K562 (cell line): ENCODE results near the gene CFAP20. TPM values are rescaled to one million over a fixed set of nuclear protein-coding genes. Genes with fewer than 3 reads are reported as not detected.

Source experiments
- ATAC-seq: fragments of 200-7000 bp; cut with Tn5 transposase; 3 replicates; pipeline ENCODE4 v1.9.1; 2020; ENCODE audit warnings: moderate library complexity
- BruUV-seq: library from RNA; stranded (reverse); fragments of 400-500 nt; replicated peaks from 2 replicates; lab custom pipeline; 2021; lab: Mats Ljungman, UMichigan
- CTCF ChIA-PET: fragments of 300-600 bp; formaldehyde crosslinking; extraction: SDS; loops from one replicate; lab custom pipeline; 2021; ENCODE audit warnings: low intra/inter-chr PET ratio; lab: Yijun Ruan, JAX
- POLR2A ChIA-PET: fragments of 300-600, 350-650 bp; sonication (Branson Sonifier 250); formaldehyde crosslinking; extraction: SDS; loops from one replicate; lab custom pipeline; 2021; ENCODE audit warnings: antibody characterized with exemption, inconsistent platforms; lab: Yijun Ruan, JAX
- DNase-seq, 4 experiments: peaks; one replicate each; pipeline versions ENCODE4 v3.0.0 to v3.0.0-alpha.2; 2011 to 2018; ENCODE audit warnings: low spot score in 3 of 4, mixed read lengths in 3 of 4; ENCODE audit errors: extremely low read depth in 1 of 4
- FAIRE-seq: peaks from 2 replicates; lab custom pipeline; 2011; peaks lifted over from hg19 to GRCh38; lab: Jason Lieb, UNC
- H2AFZ ChIP-seq: 2 replicates; pipeline ENCODE4 v1.6.0; 2011; ENCODE audit warnings: low read depth, low read length, control low read depth, inconsistent platforms
- H3K27ac ChIP-seq: fragments of 200-600 bp; 3 replicates; pipeline ENCODE4 v1.8.0; 2011; ENCODE audit warnings: low read depth, mild to moderate bottlenecking, control low read depth, inconsistent platforms, low read length, moderate library complexity, mixed read lengths; ENCODE audit errors: extremely low read depth
- H3K27me3 ChIP-seq, 2 experiments: fragments of 300-600 bp in 1 of 2; 2 replicates in 1 of 2; 3 replicates in 1 of 2; pipeline versions ENCODE4 v1.6.0 to v1.8.0; 2011; ENCODE audit warnings: inconsistent platforms in 2 of 2, low read length in 2 of 2, mild to moderate bottlenecking in 1 of 2, mixed read lengths in 1 of 2, moderate library complexity in 1 of 2; ENCODE audit not compliant: control insufficient read depth in 2 of 2, insufficient read depth in 2 of 2
- H3K36me3 ChIP-seq: fragments of 300-600 bp; 3 replicates; pipeline ENCODE4 v1.8.0; 2011; ENCODE audit warnings: mild to moderate bottlenecking, low read length, inconsistent platforms; ENCODE audit not compliant: control insufficient read depth, insufficient read depth
- H3K4me1 ChIP-seq, 2 experiments: fragments of 200-600 bp in 1 of 2; replicated peaks in 1 of 2; 2 replicates in 1 of 2; 3 replicates in 1 of 2; pipeline versions ENCODE4 v1.5.1 to v1.8.0; 2011; ENCODE audit warnings: inconsistent platforms in 2 of 2, low read length in 2 of 2, mild to moderate bottlenecking in 1 of 2, mixed read lengths in 1 of 2, moderate library complexity in 1 of 2; ENCODE audit not compliant: control insufficient read depth in 2 of 2, insufficient read depth in 2 of 2
- H3K4me2 ChIP-seq: 2 replicates; pipeline ENCODE4 v1.6.1; 2011; ENCODE audit warnings: low read length, control low read depth, inconsistent platforms, mixed read lengths; ENCODE audit not compliant: insufficient read depth
- H3K4me3 ChIP-seq: fragments of 200-600 bp; sonication (generic), shearing (Covaris generic); 2 replicates; pipeline ENCODE4 v1.5.1; 2016; ENCODE audit warnings: control low read depth, inconsistent platforms
- H3K79me2 ChIP-seq: fragments of 200-600 bp; 3 replicates; pipeline ENCODE4 v1.8.0; 2011; ENCODE audit warnings: low read length, inconsistent platforms; ENCODE audit not compliant: control insufficient read depth, insufficient read depth
- H3K9ac ChIP-seq, 2 experiments: 2 replicates each; pipeline versions ENCODE4 v1.6.0 to v1.6.1; 2011; ENCODE audit warnings: low read depth in 2 of 2, low read length in 2 of 2, control low read depth in 1 of 2, inconsistent platforms in 1 of 2, mild to moderate bottlenecking in 1 of 2, mixed read lengths in 1 of 2; ENCODE audit not compliant: insufficient read depth in 1 of 2
- H3K9me1 ChIP-seq: one replicate; pipeline ENCODE4 v1.6.0; 2011; ENCODE audit warnings: inconsistent platforms, mild to moderate bottlenecking, low read length, moderate library complexity; ENCODE audit not compliant: control insufficient read depth, insufficient read depth
- H3K9me3 ChIP-seq: replicated peaks from 2 replicates; pipeline ENCODE4 v1.5.1; 2011; ENCODE audit warnings: low read depth, low read length, inconsistent platforms; ENCODE audit not compliant: control insufficient read depth, insufficient read depth
- H4K20me1 ChIP-seq: replicated peaks from 2 replicates; pipeline ENCODE4 v1.6.1; 2011; ENCODE audit warnings: low read length, inconsistent platforms, mixed read lengths; ENCODE audit not compliant: control insufficient read depth, insufficient read depth
- CBX3 ChIP-seq, 2 experiments: IDR thresholded peaks; 1 replicate in 1 of 2; 2 replicates in 1 of 2; pipeline ENCODE4 v1.6.1; 2012; ENCODE audit warnings: inconsistent platforms in 2 of 2, low read length in 2 of 2, borderline replicate concordance in 1 of 2, control low read depth in 1 of 2
- CHD2 ChIP-seq: IDR thresholded peaks from 2 replicates; pipeline ENCODE4 v1.6.1; 2011; ENCODE audit warnings: low read depth, low read length
- FOS ChIP-seq: IDR thresholded peaks from 3 replicates; pipeline ENCODE4 v1.6.1; 2011; ENCODE audit not compliant: insufficient read length; ENCODE audit errors: extremely low read depth
- RAD21 ChIP-seq, 2 experiments: fragments of 250-450 bp in 1 of 2; fragments of 450-650 bp in 1 of 2; sonication (Bioruptor Pico) in 1 of 2; formaldehyde crosslinking in 1 of 2; IDR thresholded peaks in 1 of 2; conservative IDR thresholded peaks in 1 of 2; 2 replicates each; pipeline versions ENCODE4 v1.4.0 to v1.8.0; 2020 to 2022; ENCODE audit warnings: mild to moderate bottlenecking in 2 of 2, moderate library complexity in 1 of 2
- SPI1 ChIP-seq: IDR thresholded peaks from 2 replicates; pipeline ENCODE4 v1.6.1; 2011; ENCODE audit warnings: low read depth, low read length, control low read depth, borderline replicate concordance
- TRIM24 ChIP-seq, 2 experiments: fragments of 450-650 bp; IDR thresholded peaks; 2 replicates each; pipeline ENCODE4 v1.6.1; 2016
- TRIM28 ChIP-seq: fragments of 450-650 bp; IDR thresholded peaks from 2 replicates; pipeline ENCODE4 v1.6.1; 2017
- WGBS: fragments of 100-300 bp; shearing (Covaris generic); methylation state at CpG from one replicate; pipeline ENCODE4 v1.1.6; 2016; ENCODE audit warnings: low coverage, mixed read lengths; ENCODE audit not compliant: insufficient coverage; ENCODE audit errors: missing lambda C conversion rate; 5-methylcytosine and 5-hydroxymethylcytosine counted together
- in situ Hi-C: fragments of 300-500 bp; cut with MboI; formaldehyde crosslinking; loops from 4 replicates; pipeline ENCODE4 v1.15.0; 2018; ENCODE audit warnings: inconsistent platforms, mixed read lengths
- intact Hi-C: fragments of 100-400 bp; cut with micrococcal nuclease; formaldehyde crosslinking; loops from 2 replicates; pipeline ENCODE4 v1.14.2; 2022
- polyA plus RNA-seq, 8 experiments: library from polyadenylated mRNA; depleted of rRNA in 4 of 8; stranded (reverse) in 5 of 8; unstranded in 3 of 8; fragments of >200 nt; fragmentation: Nextera tagmentation in 2 of 8; fragmentation: Illumina TruSeq in 1 of 8; extraction: Ambion mirVana in 2 of 8; extraction: Trizol in 1 of 8; gene quantifications; 2 replicates each; pipeline versions ENCODE4 v1.2.1 to v1.2.3, GENCODE V29; 2011 to 2014; ENCODE audit warnings: inconsistent platforms in 1 of 8, missing spikeins in 1 of 8
- total RNA-seq, 7 experiments: library from RNA; depleted of rRNA in 6 of 7; stranded (reverse); fragments of >200 nt in 6 of 7; fragmentation: Illumina TruSeq in 2 of 7; extraction: Trizol in 2 of 7; gene quantifications; 2 replicates each; pipeline versions ENCODE4 v1.2.1 to v1.2.3, GENCODE V29; 2011 to 2021; ENCODE audit warnings: low replicate concordance in 1 of 7
- TF ChIP-seq, protein P1 (sequence below): sonication (generic); formaldehyde crosslinking; IDR thresholded peaks from 2 replicates; pipeline ENCODE4 v1.9.0; 2022; ENCODE audit warnings: mild to moderate bottlenecking, missing genetic modification reagents

Gene CFAP20
- total and polyA plus RNA-seq, 9 of the 15 experiments (the other 6 are each of a cell fraction or from before 2014, with no cell fraction given), result 20.5 to 90.5 (median 75.3) TPM

- Histone ChIP-seq H3K4me2 (no peak overlapping the region), H3K79me2 (no peaks in the 10 kb centered on the region), H3K9ac (no peak overlapping the region), H3K27ac (no peak overlapping the region), H3K4me3 (no peak overlapping the region), H3K36me3 (no peaks in the 10 kb centered on the region), H2AFZ (no peak overlapping the region), H3K27me3 (no peaks in the 10 kb centered on the region), H4K20me1 (no peaks in the 10 kb centered on the region), H3K9me1 (no peaks in the 10 kb centered on the region), H3K9me3 (peaks cover 3% of the 10 kb centered on the region; the same call in 1 of the 2 replicates), H3K4me1 (no peaks in the 10 kb centered on the region)
- TF ChIP-seq SPI1 (no peak), CHD2 (no peak), CBX3 (IDR thresholded peaks at IDR 0.05; ENCODE audit: borderline replicate concordance in 1 of 2, low read length in 2 of 2) (peak in 1 of 2 experiments; percentile 77; a peak in 2 of 3 replicates), TRIM28 (peak; percentile 80; the same call in 1 of the 2 replicates), RAD21 (CRISPR knock-in tag; conservative IDR thresholded peaks at IDR 0.05 in 1 of 2, IDR thresholded peaks at IDR 0.05 in 1 of 2) (no peak), TRIM24 (IDR thresholded peaks at IDR 0.05) (peak; percentile 32 to 61; a peak in 2 of 4 replicates), FOS (no peak)
- TF ChIP-seq, protein P1, sequence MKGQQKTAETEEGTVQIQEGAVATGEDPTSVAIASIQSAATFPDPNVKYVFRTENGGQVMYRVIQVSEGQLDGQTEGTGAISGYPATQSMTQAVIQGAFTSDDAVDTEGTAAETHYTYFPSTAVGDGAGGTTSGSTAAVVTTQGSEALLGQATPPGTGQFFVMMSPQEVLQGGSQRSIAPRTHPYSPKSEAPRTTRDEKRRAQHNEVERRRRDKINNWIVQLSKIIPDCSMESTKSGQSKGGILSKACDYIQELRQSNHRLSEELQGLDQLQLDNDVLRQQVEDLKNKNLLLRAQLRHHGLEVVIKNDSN, result no peak
- WGBS, result 9% methylated on average over 2 of the region's 2 CpGs
- CTCF ChIA-PET, result no interaction called here
- no peak for DNase-seq
- in situ Hi-C loops, result no loop called here
- intact Hi-C loops, result no loop called here
- POLR2A ChIA-PET, result interaction anchor here (0.7 to 1.8 kb wide), 3 partner anchors 8 to 27 kb away, joined by 3 to 8 read pairs (median 3); partner anchors contain the start of gene CFAP20
- no TSS peak for BruUV-seq
- no peak for FAIRE-seq
- no peak for ATAC-seq
Observed at GRCh38 chr16:58137581-58137980, 8.4 kb upstream of the CFAP20 start.
